HepG2 (cell line): ENCODE results near the gene ROMO1. TPM values are rescaled to one million over a fixed set of nuclear protein-coding genes. Genes with fewer than 3 reads are reported as not detected.
A peak's percentile ranks its signal among the peaks of the same experiment; 100 is the strongest.

Experiments
- CBX1 ChIP-seq: IDR thresholded peaks from one replicate; pipeline ENCODE4 v1.6.1; 2016; ENCODE audit warnings: antibody characterized with exemption, low read depth
- GATA4 ChIP-seq: sonication (generic); IDR thresholded peaks from 2 replicates; pipeline ENCODE4 v1.6.1; 2016; ENCODE audit warnings: antibody characterized with exemption, low read depth, borderline replicate concordance
- KDM2A ChIP-seq: sonication (generic); formaldehyde crosslinking; IDR thresholded peaks from 2 replicates; pipeline ENCODE4 v1.4.0; 2020; ENCODE audit warnings: low read depth, missing genetic modification reagents, borderline replicate concordance
- KMT2A ChIP-seq: sonication (generic); formaldehyde crosslinking; IDR thresholded peaks from 2 replicates; pipeline ENCODE4 v1.4.0; 2020; ENCODE audit warnings: missing genetic modification reagents
- PAX8 ChIP-seq: sonication (generic); formaldehyde crosslinking; IDR thresholded peaks from 2 replicates; pipeline ENCODE4 v1.8.0; 2022; ENCODE audit warnings: mild to moderate bottlenecking, missing genetic modification reagents, borderline replicate concordance
- PCBP1 ChIP-seq: fragments of 200-400 bp; formaldehyde crosslinking; IDR thresholded peaks from 2 replicates; pipeline ENCODE4 v1.6.1; 2017; ENCODE audit warnings: mild to moderate bottlenecking, low read depth, low read length, borderline replicate concordance
- RBM22 ChIP-seq: fragments of 200-400 bp; formaldehyde crosslinking; optimal IDR thresholded peaks from 2 replicates; pipeline ENCODE3; 2017; ENCODE audit warnings: mild to moderate bottlenecking, low read length, moderate library complexity
- SNAPC2 ChIP-seq: sonication (generic); formaldehyde crosslinking; IDR thresholded peaks from 2 replicates; pipeline ENCODE4 v1.8.1; 2022; ENCODE audit warnings: mild to moderate bottlenecking, missing genetic modification reagents
- SPEN ChIP-seq: sonication (generic); formaldehyde crosslinking; IDR thresholded peaks from 2 replicates; pipeline ENCODE4 v1.5.1; 2020; ENCODE audit warnings: low read depth, mild to moderate bottlenecking, missing genetic modification reagents
- ZNF333 ChIP-seq: sonication (generic); formaldehyde crosslinking; IDR thresholded peaks from 2 replicates; pipeline ENCODE4 v1.4.0; 2020; ENCODE audit warnings: mild to moderate bottlenecking, missing genetic modification reagents, borderline replicate concordance
- ZNF709 ChIP-seq: sonication (generic); formaldehyde crosslinking; IDR thresholded peaks from 2 replicates; pipeline ENCODE4 v1.5.0; 2020; ENCODE audit warnings: mild to moderate bottlenecking, missing genetic modification reagents
- ZNF768 ChIP-seq: sonication (generic); formaldehyde crosslinking; IDR thresholded peaks from 2 replicates; pipeline ENCODE4 v1.4.0; 2020; ENCODE audit warnings: missing genetic modification reagents
- polyA plus RNA-seq, 8 experiments: library from polyadenylated mRNA; depleted of rRNA in 3 of 8; stranded (reverse) in 7 of 8; unstranded in 1 of 8; fragments of >200 nt; fragmentation: Illumina TruSeq in 4 of 8; extraction: Trizol in 4 of 8; gene quantifications; 2 replicates each; pipeline versions ENCODE4 v1.2.1 to v1.2.3, GENCODE V29; 2011 to 2016; ENCODE audit warnings: low read depth in 4 of 8, missing spikeins in 1 of 8, mixed read lengths in 1 of 8; ENCODE audit not compliant: insufficient read depth in 1 of 8
- total RNA-seq, 5 experiments: library from RNA; depleted of rRNA; stranded (reverse); fragments of >200 nt; fragmentation: Illumina TruSeq; extraction: Trizol; gene quantifications; 2 replicates each; pipeline ENCODE4 v1.2.3, GENCODE V29; 2016; ENCODE audit warnings: low read depth in 1 of 5
- TF ChIP-seq, protein P1 (sequence below): sonication (generic); formaldehyde crosslinking; IDR thresholded peaks from 2 replicates; pipeline ENCODE4 v1.4.0; 2020; ENCODE audit warnings: missing genetic modification reagents, borderline replicate concordance
- TF ChIP-seq, protein P2 (sequence below): sonication (generic); formaldehyde crosslinking; IDR thresholded peaks from 2 replicates; pipeline ENCODE4 v1.5.1; 2020; ENCODE audit warnings: mild to moderate bottlenecking, missing genetic modification reagents, moderate library complexity

The ROMO1 gene
- total and polyA plus RNA-seq, 2 of the 13 experiments (the other 11 are each of a cell fraction or from before 2014, with no cell fraction given): 636 to 755 TPM

DNA sequence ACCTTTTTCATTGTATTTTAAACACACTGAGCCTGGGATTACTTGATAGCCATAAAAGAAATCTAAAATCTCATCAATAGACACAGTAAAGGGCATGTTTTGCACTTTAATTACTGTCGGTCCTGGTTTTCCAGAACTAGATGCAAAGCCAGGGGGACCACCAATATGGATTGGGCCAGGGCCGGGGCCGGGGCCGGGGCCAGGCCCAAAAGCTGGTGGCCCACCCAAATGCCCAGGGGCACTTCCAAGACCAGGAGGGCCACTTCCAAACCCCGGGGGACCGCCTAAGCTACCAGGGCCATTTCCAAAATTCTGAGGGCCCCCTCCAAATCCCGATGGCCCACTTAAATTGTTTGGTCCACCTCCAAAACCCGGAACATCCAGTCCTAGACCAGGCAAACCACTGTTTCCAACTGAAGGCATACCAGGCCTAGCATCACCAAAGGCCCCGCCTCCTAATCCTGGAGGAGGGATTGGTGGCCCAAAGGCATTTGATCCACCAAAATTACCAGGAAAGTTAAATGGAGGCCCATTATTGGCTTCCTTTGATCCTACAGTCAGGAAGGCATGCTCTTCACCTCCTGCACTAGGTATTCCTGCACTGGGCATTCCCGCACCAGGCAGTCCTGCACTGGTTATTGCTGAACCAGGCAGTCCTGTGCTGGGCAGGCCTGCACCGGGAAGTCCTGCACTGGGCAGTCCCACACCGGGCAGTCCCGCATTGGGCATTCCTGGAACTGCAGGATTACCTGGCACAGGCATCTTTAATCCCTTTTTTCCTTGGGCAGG, 46.4 kb upstream of the ROMO1 start (continued):
- TF ChIP-seq ZNF768 (0 out of 2 replicates have a peak, but pooled peaks have one; percentile 31), PAX8 (CRISPR knock-in tag) (no peak), RBM22 (peak; percentile 97), CBX1 (no peak), KMT2A (CRISPR knock-in tag) (0 out of 2 replicates have a peak, but pooled peaks have one; percentile 11), PCBP1 (no peak), SPEN (CRISPR knock-in tag) (no peak), SNAPC2 (CRISPR knock-in tag) (no peak), ZNF333 (CRISPR knock-in tag) (no peak), KDM2A (CRISPR knock-in tag) (no peak), GATA4 (no peak), ZNF709 (CRISPR knock-in tag) (no peak)
- TF ChIP-seq, protein P1, sequence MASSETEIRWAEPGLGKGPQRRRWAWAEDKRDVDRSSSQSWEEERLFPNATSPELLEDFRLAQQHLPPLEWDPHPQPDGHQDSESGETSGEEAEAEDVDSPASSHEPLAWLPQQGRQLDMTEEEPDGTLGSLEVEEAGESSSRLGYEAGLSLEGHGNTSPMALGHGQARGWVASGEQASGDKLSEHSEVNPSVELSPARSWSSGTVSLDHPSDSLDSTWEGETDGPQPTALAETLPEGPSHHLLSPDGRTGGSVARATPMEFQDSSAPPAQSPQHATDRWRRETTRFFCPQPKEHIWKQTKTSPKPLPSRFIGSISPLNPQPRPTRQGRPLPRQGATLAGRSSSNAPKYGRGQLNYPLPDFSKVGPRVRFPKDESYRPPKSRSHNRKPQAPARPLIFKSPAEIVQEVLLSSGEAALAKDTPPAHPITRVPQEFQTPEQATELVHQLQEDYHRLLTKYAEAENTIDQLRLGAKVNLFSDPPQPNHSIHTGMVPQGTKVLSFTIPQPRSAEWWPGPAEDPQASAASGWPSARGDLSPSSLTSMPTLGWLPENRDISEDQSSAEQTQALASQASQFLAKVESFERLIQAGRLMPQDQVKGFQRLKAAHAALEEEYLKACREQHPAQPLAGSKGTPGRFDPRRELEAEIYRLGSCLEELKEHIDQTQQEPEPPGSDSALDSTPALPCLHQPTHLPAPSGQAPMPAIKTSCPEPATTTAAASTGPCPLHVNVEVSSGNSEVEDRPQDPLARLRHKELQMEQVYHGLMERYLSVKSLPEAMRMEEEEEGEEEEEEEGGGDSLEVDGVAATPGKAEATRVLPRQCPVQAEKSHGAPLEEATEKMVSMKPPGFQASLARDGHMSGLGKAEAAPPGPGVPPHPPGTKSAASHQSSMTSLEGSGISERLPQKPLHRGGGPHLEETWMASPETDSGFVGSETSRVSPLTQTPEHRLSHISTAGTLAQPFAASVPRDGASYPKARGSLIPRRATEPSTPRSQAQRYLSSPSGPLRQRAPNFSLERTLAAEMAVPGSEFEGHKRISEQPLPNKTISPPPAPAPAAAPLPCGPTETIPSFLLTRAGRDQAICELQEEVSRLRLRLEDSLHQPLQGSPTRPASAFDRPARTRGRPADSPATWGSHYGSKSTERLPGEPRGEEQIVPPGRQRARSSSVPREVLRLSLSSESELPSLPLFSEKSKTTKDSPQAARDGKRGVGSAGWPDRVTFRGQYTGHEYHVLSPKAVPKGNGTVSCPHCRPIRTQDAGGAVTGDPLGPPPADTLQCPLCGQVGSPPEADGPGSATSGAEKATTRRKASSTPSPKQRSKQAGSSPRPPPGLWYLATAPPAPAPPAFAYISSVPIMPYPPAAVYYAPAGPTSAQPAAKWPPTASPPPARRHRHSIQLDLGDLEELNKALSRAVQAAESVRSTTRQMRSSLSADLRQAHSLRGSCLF: no peak
- TF ChIP-seq, protein P2, sequence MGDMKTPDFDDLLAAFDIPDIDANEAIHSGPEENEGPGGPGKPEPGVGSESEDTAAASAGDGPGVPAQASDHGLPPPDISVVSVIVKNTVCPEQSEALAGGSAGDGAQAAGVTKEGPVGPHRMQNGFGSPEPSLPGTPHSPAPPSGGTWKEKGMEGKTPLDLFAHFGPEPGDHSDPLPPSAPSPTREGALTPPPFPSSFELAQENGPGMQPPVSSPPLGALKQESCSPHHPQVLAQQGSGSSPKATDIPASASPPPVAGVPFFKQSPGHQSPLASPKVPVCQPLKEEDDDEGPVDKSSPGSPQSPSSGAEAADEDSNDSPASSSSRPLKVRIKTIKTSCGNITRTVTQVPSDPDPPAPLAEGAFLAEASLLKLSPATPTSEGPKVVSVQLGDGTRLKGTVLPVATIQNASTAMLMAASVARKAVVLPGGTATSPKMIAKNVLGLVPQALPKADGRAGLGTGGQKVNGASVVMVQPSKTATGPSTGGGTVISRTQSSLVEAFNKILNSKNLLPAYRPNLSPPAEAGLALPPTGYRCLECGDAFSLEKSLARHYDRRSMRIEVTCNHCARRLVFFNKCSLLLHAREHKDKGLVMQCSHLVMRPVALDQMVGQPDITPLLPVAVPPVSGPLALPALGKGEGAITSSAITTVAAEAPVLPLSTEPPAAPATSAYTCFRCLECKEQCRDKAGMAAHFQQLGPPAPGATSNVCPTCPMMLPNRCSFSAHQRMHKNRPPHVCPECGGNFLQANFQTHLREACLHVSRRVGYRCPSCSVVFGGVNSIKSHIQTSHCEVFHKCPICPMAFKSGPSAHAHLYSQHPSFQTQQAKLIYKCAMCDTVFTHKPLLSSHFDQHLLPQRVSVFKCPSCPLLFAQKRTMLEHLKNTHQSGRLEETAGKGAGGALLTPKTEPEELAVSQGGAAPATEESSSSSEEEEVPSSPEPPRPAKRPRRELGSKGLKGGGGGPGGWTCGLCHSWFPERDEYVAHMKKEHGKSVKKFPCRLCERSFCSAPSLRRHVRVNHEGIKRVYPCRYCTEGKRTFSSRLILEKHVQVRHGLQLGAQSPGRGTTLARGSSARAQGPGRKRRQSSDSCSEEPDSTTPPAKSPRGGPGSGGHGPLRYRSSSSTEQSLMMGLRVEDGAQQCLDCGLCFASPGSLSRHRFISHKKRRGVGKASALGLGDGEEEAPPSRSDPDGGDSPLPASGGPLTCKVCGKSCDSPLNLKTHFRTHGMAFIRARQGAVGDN (CRISPR knock-in tag): peak; percentile 6; the same call in 1 of the 2 replicates
